Hepatocyte (in vitro differentiated cells): Measurements from ENCODE around the gene KCNMA1. TPM values are rescaled to one million over a fixed set of nuclear protein-coding genes. Genes with fewer than 3 reads are reported as not detected.

Experiments used
- DNase-seq: peaks from one replicate; pipeline ENCODE4 v3.0.0-alpha.2; 2016; ENCODE audit warnings: low spot score
- H2AFZ ChIP-seq: fragments of 200-600 bp; sonication (generic); 2 replicates; pipeline ENCODE4 v1.6.0; 2016; ENCODE audit warnings: antibody characterized with exemption, mild to moderate bottlenecking
- H3K27ac ChIP-seq: fragments of 200-600 bp; sonication (generic); 2 replicates; pipeline ENCODE4 v1.5.1; 2016; ENCODE audit warnings: mild to moderate bottlenecking
- H3K27me3 ChIP-seq: fragments of 200-600 bp; sonication (generic); 2 replicates; pipeline ENCODE4 v1.6.1; 2016
- H3K36me3 ChIP-seq: fragments of 200-600 bp; sonication (generic); replicated peaks from 2 replicates; pipeline ENCODE4 v1.5.1; 2016; ENCODE audit warnings: low read depth; ENCODE audit not compliant: insufficient read depth
- H3K4me1 ChIP-seq: fragments of 200-600 bp; sonication (generic); 2 replicates; pipeline ENCODE4 v1.5.1; 2016; ENCODE audit warnings: mild to moderate bottlenecking, moderate library complexity; ENCODE audit not compliant: insufficient read depth
- H3K4me2 ChIP-seq: fragments of 200-600 bp; sonication (generic); 2 replicates; pipeline ENCODE4 v1.6.0; 2016
- H3K4me3 ChIP-seq: fragments of 200-600 bp; sonication (generic); 2 replicates; pipeline ENCODE4 v1.5.1; 2016; ENCODE audit warnings: mild to moderate bottlenecking
- H3K79me2 ChIP-seq: fragments of 200-600 bp; sonication (generic); 2 replicates; pipeline ENCODE4 v1.6.0; 2017; ENCODE audit warnings: mild to moderate bottlenecking
- H3K9me2 ChIP-seq: fragments of 200-600 bp; sonication (generic); replicated peaks from 2 replicates; pipeline ENCODE4 v1.6.0; 2017; ENCODE audit warnings: mild to moderate bottlenecking; ENCODE audit not compliant: insufficient read depth
- H3K9me3 ChIP-seq: fragments of 200-600 bp; sonication (generic); 2 replicates; pipeline ENCODE4 v1.5.1; 2016; ENCODE audit warnings: low read depth, mild to moderate bottlenecking
- H4K20me1 ChIP-seq: fragments of 200-600 bp; sonication (generic); 2 replicates; pipeline ENCODE4 v1.6.0; 2016; ENCODE audit warnings: mild to moderate bottlenecking; ENCODE audit not compliant: insufficient read depth, poor library complexity, severe bottlenecking
- CTCF ChIP-seq: fragments of 200-600 bp; sonication (generic); IDR thresholded peaks from 2 replicates; pipeline ENCODE4 v1.5.1; 2016; ENCODE audit warnings: antibody characterized with exemption, mild to moderate bottlenecking; ENCODE audit not compliant: poor library complexity
- EZH2 ChIP-seq: fragments of 200-600 bp; sonication (generic); IDR thresholded peaks from 2 replicates; pipeline ENCODE4 v1.6.1; 2016; ENCODE audit warnings: antibody characterized with exemption, mild to moderate bottlenecking, borderline replicate concordance
- EZH2phosphoT487 ChIP-seq: fragments of 200-600 bp; sonication (generic); IDR thresholded peaks from one replicate; pipeline ENCODE4 v1.6.1; 2018; ENCODE audit warnings: antibody characterized with exemption, mild to moderate bottlenecking, low read depth, moderate library complexity; ENCODE audit not compliant: unreplicated experiment, severe bottlenecking
- WGBS: methylation state at CpG from one replicate; pipeline ENCODE4 v1.1.6; 2016; ENCODE audit warnings: low lambda C conversion rate; ENCODE audit errors: missing lambda C conversion rate; 5-methylcytosine and 5-hydroxymethylcytosine counted together
- polyA plus RNA-seq: library from polyadenylated mRNA; unstranded; fragments of >200 nt; fragmentation: Nextera tagmentation; extraction: Ambion mirVana; gene quantifications from 2 replicates; pipeline ENCODE4 v1.2.1, GENCODE V29; 2016
- total RNA-seq: library from RNA; depleted of rRNA; stranded (reverse); fragments of >200 nt; gene quantifications from 2 replicates; pipeline ENCODE4 v1.2.3, GENCODE V29; 2014

KCNMA1 gene
- total and polyA plus RNA-seq, 2 experiments from 2014 or later: 42.6 to 73.3 TPM

GRCh38 chr10:77626266-77626935, 11.2 kb downstream of the KCNMA1 start:
- H3K27ac ChIP-seq: peak overlapping the region; percentile 47
- peaks cover 8% of the 10 kb centered on the region for H3K4me1 ChIP-seq
- H2AFZ ChIP-seq: no peak overlapping the region
- DNase-seq: no peak
- no peaks in the 10 kb centered on the region for H3K9me3 ChIP-seq
- no peaks in the 10 kb centered on the region for H3K36me3 ChIP-seq
- no peak overlapping the region for H3K4me3 ChIP-seq
- H3K9me2 ChIP-seq: no peaks in the 10 kb centered on the region
- peaks cover 24% of the 10 kb centered on the region for H3K79me2 ChIP-seq
- 63% methylated on average over 8 of the region's 8 CpGs for WGBS
- H3K27me3 ChIP-seq: no peaks in the 10 kb centered on the region
- H4K20me1 ChIP-seq: no peaks in the 10 kb centered on the region
- no peak for TF ChIP-seq CTCF
- no peak for TF ChIP-seq EZH2phosphoT487
- no peak for TF ChIP-seq EZH2
- H3K4me2 ChIP-seq: no peak overlapping the region

- Histone ChIP-seq H3K79me2 (peaks cover 24% of the 10 kb centered on the region), H3K9me3 (no peaks in the 10 kb centered on the region), H2AFZ (no peak overlapping the region), H3K9me2 (no peaks in the 10 kb centered on the region), H3K27ac (no peak overlapping the region), H4K20me1 (no peaks in the 10 kb centered on the region), H3K4me2 (no peak overlapping the region), H3K36me3 (no peaks in the 10 kb centered on the region), H3K4me3 (no peak overlapping the region), H3K4me1 (peaks cover 8% of the 10 kb centered on the region), H3K27me3 (no peaks in the 10 kb centered on the region)
- no peak for DNase-seq
- WGBS: 90% methylated on average over 3 of the region's 3 CpGs
- TF ChIP-seq EZH2: no peak
- TF ChIP-seq EZH2phosphoT487: no peak
- TF ChIP-seq CTCF: no peak
Observed at GRCh38 chr10:77625379-77625778, 12.2 kb downstream of the KCNMA1 start.

DNA sequence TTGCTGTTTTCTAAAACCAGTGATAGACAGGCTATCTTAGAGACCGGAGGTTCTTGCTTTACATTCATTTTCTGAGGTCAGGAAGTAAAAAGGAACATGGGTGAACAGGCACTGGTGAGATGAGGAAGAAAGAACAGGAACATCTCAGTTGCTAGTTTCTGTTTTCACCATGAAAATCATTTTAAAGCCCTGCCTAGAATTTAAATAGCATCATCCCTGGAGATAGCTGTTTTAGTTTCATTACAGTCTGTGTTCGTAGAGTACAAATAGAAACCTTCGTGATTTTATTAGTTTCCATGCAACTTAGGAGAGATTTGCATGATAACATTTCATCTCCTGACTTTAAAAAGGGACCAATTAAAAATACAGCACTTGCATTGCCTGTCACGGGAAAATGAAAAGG, 14.7 kb downstream of the KCNMA1 start:
- TF ChIP-seq EZH2: no peak
- TF ChIP-seq CTCF: no peak
- no peak for TF ChIP-seq EZH2phosphoT487
- DNase-seq: no peak
- Histone ChIP-seq H3K4me2 (peak overlapping the region; percentile 49), H3K9me3 (no peaks in the 10 kb centered on the region), H3K36me3 (no peaks in the 10 kb centered on the region), H3K79me2 (peaks cover 7% of the 10 kb centered on the region), H4K20me1 (no peaks in the 10 kb centered on the region), H3K4me1 (peaks cover 8% of the 10 kb centered on the region), H3K9me2 (no peaks in the 10 kb centered on the region), H3K4me3 (no peak overlapping the region), H3K27ac (peak overlapping the region; percentile 24), H3K27me3 (no peaks in the 10 kb centered on the region), H2AFZ (no peak overlapping the region)
- WGBS: 43% methylated on average over 4 of the region's 4 CpGs

DNA sequence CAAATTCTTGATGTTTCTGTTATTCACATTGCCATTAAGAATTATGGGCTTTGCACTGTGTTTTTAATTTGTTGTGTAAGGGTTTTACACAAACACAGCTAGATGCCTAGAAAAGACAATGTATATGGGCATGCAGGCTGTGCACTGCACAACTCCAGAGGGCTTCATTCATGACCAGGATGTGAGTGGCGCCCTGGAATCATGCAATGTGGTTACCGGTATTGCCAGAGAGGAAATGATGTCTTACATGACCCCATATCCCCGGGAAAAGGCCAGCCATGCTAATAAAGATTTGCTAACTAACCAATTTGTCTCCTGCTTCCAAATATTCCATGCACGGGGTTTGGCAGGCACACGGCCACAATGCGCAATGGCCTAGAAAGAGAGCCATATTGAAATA, 16.9 kb downstream of the KCNMA1 start:
- Histone ChIP-seq H4K20me1 (no peaks in the 10 kb centered on the region), H3K79me2 (peaks cover 7% of the 10 kb centered on the region), H3K27ac (no peak overlapping the region), H3K9me3 (no peaks in the 10 kb centered on the region), H3K4me3 (no peak overlapping the region), H2AFZ (no peak overlapping the region), H3K4me2 (no peak overlapping the region), H3K4me1 (peaks cover 8% of the 10 kb centered on the region), H3K27me3 (no peaks in the 10 kb centered on the region), H3K9me2 (no peaks in the 10 kb centered on the region), H3K36me3 (no peaks in the 10 kb centered on the region)
- no peak for TF ChIP-seq EZH2phosphoT487
- TF ChIP-seq CTCF: no peak
- no peak for TF ChIP-seq EZH2
- DNase-seq: no peak
- WGBS: 88% methylated on average over 6 of the region's 6 CpGs
